ENCODE results near the gene ZFAND6.

ZFAND6 gene

DNA sequence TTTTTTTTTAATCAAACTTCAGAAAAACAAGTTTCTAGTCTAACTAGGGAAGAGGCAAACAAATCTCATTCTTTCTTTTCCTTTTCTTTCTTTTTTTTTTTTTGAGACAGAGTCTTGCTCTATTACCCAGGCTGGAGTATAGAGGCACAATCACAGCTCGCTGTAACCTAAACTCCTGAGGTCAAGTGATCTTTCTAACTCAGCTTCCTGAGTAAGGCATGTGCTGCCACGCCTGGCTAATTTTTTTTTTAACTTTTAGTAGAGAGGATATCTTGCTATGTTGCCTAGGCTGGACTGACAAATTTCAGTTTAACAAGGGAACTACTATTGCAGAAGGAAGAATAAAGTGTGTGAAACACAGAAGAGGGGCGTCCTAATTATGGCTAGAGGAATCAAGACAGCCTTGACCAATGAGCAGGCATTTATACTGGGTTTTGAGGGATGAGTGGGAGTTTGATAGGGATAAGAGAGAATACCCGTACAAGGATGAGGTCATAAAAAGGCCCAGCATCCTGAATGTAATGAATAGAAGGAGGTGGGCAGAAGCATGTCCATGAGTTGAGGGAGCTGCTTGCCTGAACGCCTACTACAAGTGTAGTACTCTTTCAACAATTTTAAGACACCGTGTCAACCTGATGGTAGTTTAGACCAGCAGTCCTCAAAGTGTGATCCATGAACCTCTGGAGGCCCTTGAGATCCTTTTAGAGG lies 6.7 kb upstream of the ZFAND6 start:
- no peak for DNase-seq (ENCODE audit: low read depth in 2 of 2)

DNA sequence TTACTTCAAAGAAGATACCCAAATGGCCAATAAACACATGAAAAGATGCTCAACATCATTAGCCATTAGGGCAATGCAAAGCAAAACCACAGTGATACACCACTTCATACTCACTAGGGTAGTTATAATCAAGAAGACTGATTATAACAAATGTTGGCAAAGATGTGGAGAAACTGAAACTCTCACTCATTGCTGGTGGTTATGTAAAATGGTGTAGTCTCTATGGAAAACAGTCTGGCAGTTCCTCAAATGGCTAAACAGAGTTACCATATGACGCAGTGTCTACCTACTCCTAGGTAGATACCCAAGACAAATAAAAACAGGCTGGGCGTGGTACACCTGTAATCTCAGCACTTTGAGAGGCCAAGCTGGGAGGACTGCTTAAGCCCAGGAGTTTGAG lies 3.5 kb upstream of the ZFAND6 start:
- DNase-seq (ENCODE audit: low read depth in 2 of 2) = no peak

DNA sequence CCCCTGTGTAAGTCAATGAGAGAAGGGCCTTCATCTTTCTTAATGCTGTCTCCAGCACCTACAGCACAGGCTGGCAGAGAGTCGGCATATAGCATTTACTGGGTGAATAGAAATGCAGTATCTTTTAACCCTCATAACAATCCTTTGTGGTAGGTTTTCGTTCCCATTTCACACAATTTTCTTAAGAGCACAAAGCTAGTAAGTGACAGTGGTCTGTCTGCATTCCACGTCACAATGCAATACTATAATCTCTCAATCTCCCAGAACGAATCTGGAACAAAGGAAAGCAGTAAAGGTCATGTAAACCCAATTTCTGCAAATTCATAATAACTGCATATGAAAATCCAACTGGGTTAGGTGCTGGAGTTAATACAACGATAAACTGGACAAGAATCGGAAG lies 1.4 kb upstream of the ZFAND6 start:
- DNase-seq (ENCODE audit: low read depth in 2 of 2) = no peak

DNA sequence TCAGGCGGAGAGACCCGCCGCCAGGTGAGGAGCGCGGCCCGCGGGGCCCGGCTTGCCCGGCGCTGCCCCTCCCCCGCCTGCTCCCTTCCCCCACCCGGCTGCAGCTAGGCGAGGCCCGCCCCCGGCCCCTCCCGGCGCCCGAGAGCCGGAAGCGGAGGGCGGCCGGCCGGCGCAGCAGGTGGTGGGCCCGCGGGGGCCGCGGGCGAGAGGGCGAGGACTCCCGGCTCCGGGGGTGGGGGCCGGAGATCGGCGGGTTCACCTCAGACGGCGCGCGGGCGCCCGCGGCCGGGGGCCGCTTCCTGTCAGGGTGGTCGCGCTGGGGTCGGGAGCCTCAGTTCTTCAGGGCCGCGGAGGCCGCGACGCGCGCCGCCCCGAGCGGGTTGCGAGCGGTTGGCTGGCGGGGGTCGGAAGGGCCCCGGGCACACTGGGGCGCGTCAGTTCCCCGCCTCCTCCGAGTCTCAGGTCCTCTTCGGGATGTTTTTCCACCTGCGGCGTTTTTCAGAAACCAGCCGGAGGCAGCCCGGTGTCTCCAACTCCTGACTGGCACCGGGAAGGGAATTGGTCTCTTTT lies 395 bp downstream of the ZFAND6 start:
- DNase-seq (ENCODE audit: low read depth in 2 of 2) = no peak

DNA sequence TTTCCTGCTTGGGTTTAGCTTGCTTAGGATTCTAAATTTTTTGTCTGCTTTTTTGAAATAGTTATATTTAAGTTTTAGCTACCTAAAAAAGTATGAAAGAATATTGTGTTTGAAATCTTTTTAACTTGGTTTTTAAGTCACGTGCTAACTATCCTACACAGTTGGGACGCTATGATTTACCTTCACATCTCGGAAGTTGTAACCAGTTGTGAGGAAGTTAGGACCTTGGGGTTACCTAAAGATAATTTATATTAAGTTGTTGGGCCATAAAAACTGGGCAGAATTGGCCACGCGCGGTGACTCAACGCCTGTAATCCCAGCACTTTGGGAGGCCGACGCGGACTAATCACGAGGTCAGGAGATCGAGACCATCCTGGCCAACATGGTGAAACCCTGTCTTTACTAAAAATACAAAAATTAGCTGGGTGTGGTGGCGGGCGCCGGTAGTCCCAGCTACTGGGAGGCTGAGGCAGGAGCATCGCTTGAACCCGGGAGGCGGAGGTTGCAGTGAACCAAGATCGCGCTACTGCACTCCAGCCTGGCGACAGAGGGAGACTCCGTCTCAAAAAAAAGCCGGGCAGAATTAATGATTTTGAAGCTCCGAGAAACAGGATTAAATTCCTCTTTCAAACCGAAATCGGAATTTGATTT lies 1.0 kb downstream of the ZFAND6 start:
- DNase-seq (ENCODE audit: low read depth in 2 of 2) = no peak

DNA sequence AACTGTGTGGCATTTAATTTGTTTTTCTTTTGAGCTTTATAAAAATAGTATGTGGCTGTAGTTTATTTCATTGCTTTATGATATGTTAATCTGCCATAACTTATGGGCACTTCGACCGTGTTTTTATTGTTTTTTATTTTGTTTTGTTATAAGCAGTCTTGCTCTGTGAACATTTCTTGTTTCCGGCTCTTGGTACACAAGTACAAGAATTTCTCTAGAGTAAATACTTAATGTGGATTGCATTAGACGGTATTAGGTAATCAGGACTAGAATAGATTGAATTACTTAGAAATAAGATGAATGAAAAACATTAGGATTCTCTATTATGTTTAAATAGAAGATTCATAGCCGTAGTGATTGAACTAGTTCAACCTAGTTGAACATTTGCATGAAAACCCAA lies 2.1 kb downstream of the ZFAND6 start:
- DNase-seq (ENCODE audit: low read depth in 2 of 2) = no peak

DNA sequence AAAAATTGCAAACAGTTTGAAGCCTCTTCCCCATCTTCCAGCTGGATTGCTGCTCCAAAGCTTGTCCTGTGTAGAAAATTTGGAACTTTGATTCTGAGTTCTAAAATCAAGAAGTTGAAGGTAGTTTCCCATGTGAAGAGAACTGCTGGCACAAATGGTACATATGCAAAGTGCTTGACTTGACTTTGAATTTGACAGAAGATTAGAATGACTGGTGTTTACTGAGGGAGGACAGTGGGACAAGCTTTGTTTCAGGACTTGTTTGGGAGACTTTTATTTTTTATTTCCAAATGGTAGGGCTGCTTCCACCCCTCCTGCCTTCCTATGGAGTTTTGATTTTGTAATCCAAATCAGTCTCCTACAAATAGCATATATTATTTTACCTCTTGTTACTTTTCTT lies 7.4 kb downstream of the ZFAND6 start:
- DNase-seq (ENCODE audit: low read depth in 2 of 2) = no peak

DNA sequence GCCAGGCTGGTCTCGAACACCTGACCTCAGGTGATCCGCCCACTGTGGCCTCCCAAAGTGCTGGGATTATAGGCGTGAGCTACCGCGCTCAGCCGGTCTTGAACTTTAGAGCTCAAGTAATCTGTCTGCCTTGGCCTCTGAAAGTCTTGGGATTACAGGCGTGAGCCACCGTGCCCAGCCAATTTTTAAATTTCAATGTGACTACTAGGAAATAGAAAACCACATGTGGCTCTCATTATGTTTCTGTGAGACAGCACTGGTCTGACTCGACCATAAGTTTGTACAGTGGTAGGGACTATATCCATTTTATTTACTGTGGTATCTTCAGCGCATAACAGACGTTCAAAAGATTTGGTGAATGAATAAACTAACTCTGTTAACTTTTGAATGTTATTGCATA lies 9.1 kb downstream of the ZFAND6 start:
- DNase-seq (ENCODE audit: low read depth in 2 of 2) = no peak

DNA sequence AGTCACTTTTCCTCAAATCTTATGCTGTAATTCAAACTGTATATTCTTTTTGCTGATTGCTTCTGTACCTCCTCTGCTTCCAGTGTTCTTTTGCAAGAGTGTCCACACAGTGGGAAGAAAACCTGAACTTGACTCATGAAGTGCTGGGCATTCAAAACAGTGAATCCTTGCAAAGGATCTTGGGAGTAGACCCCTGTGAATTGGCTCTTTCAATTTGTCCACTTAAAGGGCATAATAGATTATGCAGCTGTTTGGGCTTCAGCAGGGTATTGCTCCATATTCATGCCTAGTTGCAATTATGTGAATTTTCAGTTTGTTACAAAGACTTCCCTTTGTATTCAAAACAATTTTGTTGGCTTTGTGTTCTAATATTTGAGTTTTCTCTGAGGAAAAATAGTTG lies 11.4 kb downstream of the ZFAND6 start:
- no peak for DNase-seq (ENCODE audit: low read depth in 2 of 2)

DNA sequence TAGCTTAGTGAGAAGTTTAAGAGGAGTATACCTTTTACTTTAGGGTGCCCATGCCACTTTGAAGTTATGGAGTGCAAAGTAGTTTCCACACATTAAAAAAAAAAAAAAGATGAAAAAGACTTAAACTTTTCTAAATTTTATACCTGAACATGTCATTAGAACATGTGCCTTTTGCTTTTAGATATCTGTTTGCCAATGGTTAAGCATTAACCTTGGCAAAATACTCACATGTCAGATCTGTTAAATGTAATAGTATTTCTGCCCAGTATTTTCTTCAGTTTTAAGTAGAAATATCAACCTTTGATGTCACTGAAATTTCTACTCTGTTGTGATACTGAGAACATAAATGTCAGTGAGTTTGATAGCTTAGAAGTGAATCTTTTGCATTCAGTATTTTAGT lies 12.2 kb downstream of the ZFAND6 start:
- no peak for DNase-seq (ENCODE audit: low read depth in 2 of 2)

DNA sequence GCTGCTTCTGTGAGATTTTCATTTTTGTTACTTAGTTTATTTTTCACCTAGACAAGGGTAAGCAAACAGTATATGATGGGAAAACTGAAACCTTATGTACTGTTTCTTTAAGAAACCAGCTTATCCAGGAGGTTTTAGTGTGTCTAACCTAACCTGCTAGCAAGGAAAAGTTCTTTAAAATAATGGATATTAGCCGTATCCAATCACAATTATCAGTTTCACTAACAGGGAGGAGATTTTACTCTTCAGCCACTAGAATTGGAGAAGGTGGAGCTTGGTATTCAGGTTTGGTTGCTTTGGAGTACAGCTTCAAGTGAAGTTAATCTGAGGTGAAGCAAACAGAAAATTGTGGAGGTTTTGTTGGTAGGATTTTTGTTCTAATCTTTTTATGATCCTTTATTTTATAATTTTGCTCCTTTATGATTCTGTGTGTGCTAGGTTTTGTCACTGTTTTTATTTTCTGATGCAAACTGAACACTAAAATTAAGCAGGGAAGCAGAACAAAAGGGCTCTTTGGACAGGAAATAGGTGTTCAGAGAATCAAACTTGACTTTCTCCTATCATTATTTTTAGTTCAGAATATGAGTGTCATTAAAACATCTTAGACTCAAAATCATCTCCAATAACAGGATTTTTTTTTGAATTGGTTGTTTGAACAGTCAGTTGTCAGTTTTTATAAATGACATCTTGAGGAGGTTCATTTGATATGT lies 13.0 kb downstream of the ZFAND6 start:
- no peak for DNase-seq (ENCODE audit: low read depth in 2 of 2)

DNA sequence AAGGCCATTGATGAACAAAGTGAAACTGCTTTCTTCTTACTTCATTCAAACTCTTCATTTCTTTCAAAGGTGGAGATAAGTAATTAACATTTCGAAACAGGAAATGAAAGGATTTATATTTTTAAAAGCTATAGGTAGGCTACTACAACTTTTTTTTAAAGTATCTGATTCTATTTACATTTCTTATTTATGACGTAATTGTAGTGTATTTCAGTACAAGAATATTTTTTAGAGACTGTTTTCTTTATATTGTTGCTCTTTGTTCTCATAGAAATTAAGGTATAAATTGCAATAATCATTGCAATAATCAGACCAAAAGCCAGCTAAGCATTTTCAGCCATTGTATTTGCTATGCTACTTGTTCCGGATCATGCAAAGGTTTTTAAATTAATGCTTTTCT lies 13.7 kb downstream of the ZFAND6 start:
- DNase-seq (ENCODE audit: low read depth in 2 of 2) = no peak

DNA sequence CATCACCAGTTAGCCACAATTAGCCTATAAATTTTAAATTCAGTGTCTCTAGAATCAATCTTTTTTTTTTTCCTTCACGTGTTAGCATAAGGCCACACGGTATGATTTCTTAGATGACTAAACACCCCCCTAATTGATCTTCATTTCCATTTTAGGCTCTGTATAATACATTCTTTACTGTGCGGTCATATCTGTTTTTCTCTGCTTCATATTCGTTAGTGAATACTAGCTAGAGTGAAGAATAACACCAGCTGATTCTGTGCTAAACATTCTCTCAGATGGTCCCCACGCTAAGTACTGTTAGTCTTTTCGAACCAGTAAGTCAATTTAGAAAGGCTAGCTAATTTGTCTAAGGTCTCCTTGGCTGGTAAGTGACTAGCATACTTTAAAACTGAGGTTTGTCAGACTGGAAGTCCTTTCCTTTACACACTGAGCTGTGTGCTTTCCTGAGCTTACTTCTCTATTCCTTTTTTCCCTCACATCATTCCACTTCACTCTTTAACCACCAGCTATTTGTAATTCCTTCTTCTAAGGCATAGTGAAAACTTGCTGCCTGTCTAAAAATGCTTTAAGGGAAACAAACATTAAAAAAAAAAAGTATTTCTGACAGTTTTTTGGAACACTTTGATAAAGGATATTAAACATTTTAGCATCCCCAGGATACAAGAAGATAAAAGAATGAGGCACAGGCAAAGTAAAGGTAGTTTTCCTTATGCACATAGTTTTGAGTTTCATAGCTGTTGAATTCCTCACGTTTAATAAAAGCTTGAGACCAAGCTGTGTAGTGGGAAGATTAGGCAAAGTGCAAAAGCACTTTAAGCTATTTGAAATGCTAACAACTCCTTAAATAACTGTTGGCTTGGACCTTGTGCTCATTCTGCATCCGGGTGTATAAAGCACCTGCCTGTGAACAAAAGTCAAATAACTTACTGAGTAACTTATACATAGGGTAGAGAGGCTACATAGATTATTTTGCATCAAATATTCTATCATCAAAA lies 17.1 kb downstream of the ZFAND6 start:
- DNase-seq (ENCODE audit: low read depth in 2 of 2) = no peak

DNA sequence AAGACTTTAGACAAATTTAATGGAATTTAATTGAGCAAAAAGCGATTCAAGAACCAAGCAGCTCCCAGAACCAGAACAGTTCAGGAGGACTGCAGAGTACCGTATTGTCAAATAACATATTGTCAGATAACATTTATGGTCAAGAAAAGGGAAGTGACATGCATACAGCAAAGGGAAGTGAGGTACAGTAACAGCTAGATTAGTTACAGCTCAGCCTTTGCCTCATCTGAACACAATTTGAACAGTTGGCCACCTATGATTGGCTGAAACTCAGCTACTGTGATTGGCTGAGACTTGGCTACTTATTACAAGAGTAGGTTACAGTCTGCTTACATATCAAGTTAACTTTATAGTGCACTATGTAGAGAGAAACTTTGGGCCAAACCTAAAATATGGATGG lies 21.9 kb downstream of the ZFAND6 start:
- no peak for DNase-seq (ENCODE audit: low read depth in 2 of 2)

DNA sequence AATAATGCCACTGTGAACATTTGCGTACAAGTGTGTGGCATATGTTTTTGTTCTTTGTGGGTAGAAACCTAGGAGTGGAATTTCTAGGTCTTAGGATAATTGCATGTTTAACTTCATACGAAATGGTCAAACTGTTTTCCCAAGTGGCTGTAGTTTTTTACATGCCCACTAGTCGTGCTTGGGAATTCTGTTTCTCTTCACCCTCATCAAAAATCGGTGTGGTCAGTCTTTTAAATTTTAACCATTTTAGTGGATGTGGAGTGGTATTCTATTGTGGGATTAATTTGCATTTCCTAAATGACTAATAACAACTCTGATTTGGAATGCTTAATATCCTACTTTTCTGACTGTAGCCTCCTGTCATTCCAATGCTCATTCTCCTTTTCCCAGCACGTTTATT lies 27.6 kb downstream of the ZFAND6 start:
- no peak for DNase-seq (ENCODE audit: low read depth in 2 of 2)

DNA sequence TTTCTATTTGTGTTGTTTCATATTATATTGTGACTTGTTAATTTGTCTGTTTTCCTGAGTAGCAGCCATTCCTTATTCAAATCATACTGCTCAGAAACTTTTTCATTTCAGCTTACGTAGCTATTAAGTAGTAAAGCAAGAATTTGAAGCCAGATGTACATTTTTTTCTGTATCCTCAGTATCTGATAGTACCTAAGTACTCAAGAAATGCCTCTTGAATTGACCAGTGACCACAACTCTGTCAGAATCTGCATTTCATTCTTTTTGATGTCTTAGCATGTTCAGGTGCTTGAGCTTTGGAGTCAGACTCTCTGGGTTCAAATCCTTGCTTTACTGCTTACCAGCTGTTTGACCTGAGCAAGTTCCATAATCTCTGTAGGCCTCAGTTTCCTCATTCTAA lies 30.6 kb downstream of the ZFAND6 start:
- no peak for DNase-seq (ENCODE audit: low read depth in 2 of 2)

DNA sequence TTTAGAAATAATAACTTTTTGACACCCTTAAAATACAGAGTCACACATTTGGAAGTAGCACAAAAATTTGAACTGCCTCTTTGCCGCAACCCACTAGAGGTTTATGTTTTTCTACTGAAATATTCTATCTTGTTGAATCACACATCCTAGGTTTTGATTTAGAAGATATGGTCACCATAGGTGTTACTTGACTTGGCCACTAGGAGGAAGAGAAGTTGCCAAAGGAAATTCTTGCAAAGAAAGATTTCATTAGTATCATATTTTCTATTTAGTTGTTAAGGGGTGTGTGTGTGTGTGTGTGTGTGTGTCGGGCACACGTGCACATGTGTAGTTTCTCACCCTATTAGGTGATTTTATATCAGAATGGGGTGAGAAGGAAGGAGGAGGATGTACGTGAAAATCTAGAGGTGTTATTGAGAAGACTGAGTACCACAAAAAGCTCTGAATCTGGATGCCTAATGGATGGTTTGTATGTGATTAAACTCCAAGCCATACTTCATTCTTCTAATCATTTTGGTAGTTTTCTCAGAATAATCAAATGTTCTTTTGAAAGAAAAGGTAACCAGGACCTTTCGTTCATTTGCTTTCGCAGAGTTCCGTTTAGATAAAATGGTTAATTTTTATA lies 31.5 kb downstream of the ZFAND6 start:
- DNase-seq (ENCODE audit: low read depth in 2 of 2) = no peak

DNA sequence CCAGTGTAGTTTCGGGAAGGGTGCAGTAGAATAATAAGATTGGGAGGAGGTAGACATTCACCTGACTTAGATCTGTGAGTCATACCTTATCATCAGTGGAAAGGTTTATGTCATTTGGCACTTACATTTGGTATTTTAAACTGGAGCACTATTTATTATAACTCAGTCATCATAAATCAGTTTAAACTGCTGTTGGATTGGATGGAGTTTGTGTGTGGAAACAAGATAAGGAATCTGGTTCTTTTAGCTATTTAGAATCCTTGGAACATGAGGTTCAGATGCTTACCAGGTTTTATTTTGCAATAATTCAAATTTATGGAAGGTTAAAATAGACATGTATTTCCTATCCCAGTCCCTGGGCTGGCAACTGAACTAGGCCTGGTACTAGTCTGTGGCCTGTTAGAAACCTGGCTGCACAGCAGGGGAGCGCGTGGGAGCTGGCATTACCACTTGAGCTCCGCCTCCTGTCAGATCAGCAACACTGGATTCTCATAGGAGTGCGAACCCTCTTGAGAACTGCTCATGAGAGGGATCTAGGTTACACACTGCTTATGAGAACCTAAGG lies 34.5 kb downstream of the ZFAND6 start:
- DNase-seq (ENCODE audit: low read depth in 2 of 2) = no peak

DNA sequence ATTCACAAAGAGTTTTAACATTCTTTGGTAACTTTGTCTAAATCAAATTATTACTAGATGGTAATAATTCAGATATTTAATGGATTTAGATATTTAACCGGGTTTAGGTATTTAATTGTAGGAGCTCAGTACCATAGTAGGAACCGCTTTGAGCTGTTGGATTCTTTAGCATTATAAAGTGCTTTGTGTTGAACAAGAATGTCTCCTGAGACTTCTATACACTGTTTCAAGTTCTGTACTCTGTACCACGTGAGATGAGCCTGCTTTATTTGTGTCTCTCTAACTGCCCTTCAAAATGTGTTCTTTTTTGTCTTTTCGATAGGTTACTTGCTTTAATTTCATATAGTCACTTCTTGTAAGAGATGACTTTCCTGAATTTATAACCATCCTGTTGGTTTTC lies 36.0 kb downstream of the ZFAND6 start:
- DNase-seq (ENCODE audit: low read depth in 2 of 2) = no peak

DNA sequence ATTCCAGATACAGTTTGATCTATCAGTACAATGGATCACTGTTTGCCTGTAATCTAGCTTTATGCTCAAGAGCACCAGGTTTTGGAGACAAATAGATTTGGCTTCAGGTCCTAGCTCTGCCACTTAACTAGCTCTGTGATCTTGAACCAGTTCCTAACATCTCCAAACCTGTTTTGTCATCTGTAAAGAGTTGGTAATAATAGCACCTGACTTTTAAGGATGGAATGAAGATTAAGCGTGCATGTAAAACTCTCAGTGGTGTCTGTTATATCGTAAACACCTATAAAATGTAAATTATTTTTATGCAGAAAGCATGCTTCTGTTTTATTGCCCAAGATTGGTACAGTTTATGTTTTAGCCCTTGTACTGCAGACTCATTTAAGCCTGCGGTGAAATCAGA lies 36.5 kb downstream of the ZFAND6 start:
- DNase-seq (ENCODE audit: low read depth in 2 of 2) = no peak

DNA sequence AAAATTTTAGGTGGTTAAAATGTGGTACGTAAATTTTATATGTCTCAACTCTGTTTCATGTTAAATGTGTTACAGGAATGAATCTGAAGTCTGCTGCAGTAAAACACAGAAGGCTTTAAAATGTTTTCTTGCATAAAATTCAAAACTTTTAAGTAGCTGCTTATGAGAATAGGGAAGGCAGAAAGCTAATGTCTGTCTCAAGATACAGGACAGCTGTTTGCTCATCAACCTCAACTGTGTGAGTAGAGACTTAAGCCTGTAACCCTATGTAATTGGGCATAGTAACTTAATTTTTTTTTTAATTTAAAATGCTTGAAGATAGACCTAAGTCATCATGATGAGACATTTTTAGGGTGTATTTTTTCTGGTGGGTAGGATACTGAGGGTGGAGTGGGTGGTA lies 38.9 kb downstream of the ZFAND6 start:
- DNase-seq (ENCODE audit: low read depth in 2 of 2) = no peak

Measured in stimulated activated CD8-positive, alpha-beta memory T cell treated with anti-CD3 and anti-CD28 coated beads, Interleukin-2, amount 100 ng/mL, for 1 hour (primary cell).